Measurements from ENCODE around the gene PRKCQ. TPM values are rescaled to one million over a fixed set of nuclear protein-coding genes. Genes with fewer than 3 reads are reported as not detected.

Gene PRKCQ
- total and polyA plus RNA-seq, 2 of the 13 experiments (the other 11 are each of a cell fraction or from before 2014, with no cell fraction given) = 0.13 to 0.35 TPM

GRCh38 chr10:6565588-6565987 is 14.5 kb downstream of the PRKCQ start:
- 1% methylated on average over 4 of the region's 4 CpGs for WGBS (ENCODE audit: low lambda C conversion rate)
- BruUV-seq (replicated peaks) = no TSS peak
- no peak for ATAC-seq

More at GRCh38 chr10:6565588-6565987, 14.5 kb downstream of the PRKCQ start:
- no peaks in the 10 kb centered on the region for H3K79me2 ChIP-seq (ENCODE audit: insufficient read depth, low read length)
- peaks cover 6 to 36% of the 10 kb centered on the region in 2 experiments; a peak in 4 of 5 replicates for H3K27me3 ChIP-seq (ENCODE audit: control insufficient read depth in 1 of 2, insufficient read depth in 2 of 2, low read length in 2 of 2)
- H3K27ac ChIP-seq (ENCODE audit: extremely low read length, insufficient read depth, low read length) = no peak overlapping the region
- no peaks in the 10 kb centered on the region for H3K9me3 ChIP-seq (ENCODE audit: low read length)
- no peak overlapping the region for H2AFZ ChIP-seq (ENCODE audit: low read length)
- no peak for FAIRE-seq
- intact Hi-C loops (cut with micrococcal nuclease; ENCODE audit: unreplicated experiment) = no loop called here
- no peak overlapping the region for H3K4me2 ChIP-seq (ENCODE audit: low read depth, low read length)
- H3K9ac ChIP-seq (ENCODE audit: insufficient read depth, low read depth, low read length) = no peak overlapping the region
- no peak for DNase-seq (ENCODE audit: low spot score)
- TF ChIP-seq ZNF431 (CRISPR knock-in tag; IDR thresholded peaks at IDR 0.05; ENCODE audit: borderline replicate concordance, low read depth) = no peak
- no peak for TF ChIP-seq ZNF552 (CRISPR knock-in tag; IDR thresholded peaks at IDR 0.05; ENCODE audit: borderline replicate concordance)
- no peak for TF ChIP-seq GTF3A (CRISPR knock-in tag; conservative IDR thresholded peaks at IDR 0.05)
- no peak for TF ChIP-seq ZNF10 (CRISPR knock-in tag; IDR thresholded peaks at IDR 0.05; ENCODE audit: borderline replicate concordance, low read depth)
- no peak for TF ChIP-seq HDAC2 (CRISPR knock-in tag; IDR thresholded peaks at IDR 0.05)
- no peak for TF ChIP-seq SNRNP70 (IDR thresholded peaks at IDR 0.05; ENCODE audit: low read depth, low read length)
- no peak for TF ChIP-seq ZNF430 (CRISPR knock-in tag; IDR thresholded peaks at IDR 0.05)
- TF ChIP-seq ISL2 (CRISPR knock-in tag; IDR thresholded peaks at IDR 0.05) = no peak
- TF ChIP-seq NCOA1 (CRISPR knock-in tag; IDR thresholded peaks at IDR 0.05) = no peak
- no peak for TF ChIP-seq ZNF557 (CRISPR knock-in tag; IDR thresholded peaks at IDR 0.05)
- TF ChIP-seq ZNF263 (CRISPR knock-in tag; IDR thresholded peaks at IDR 0.05) = no peak
- TF ChIP-seq PBX2 (CRISPR knock-in tag; IDR thresholded peaks at IDR 0.05) = no peak
- TF ChIP-seq GLI4 (CRISPR knock-in tag; IDR thresholded peaks at IDR 0.05; ENCODE audit: borderline replicate concordance) = no peak
- TF ChIP-seq, protein P1, sequence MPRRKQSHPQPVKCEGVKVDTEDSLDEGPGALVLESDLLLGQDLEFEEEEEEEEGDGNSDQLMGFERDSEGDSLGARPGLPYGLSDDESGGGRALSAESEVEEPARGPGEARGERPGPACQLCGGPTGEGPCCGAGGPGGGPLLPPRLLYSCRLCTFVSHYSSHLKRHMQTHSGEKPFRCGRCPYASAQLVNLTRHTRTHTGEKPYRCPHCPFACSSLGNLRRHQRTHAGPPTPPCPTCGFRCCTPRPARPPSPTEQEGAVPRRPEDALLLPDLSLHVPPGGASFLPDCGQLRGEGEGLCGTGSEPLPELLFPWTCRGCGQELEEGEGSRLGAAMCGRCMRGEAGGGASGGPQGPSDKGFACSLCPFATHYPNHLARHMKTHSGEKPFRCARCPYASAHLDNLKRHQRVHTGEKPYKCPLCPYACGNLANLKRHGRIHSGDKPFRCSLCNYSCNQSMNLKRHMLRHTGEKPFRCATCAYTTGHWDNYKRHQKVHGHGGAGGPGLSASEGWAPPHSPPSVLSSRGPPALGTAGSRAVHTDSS (CRISPR knock-in tag; conservative IDR thresholded peaks at IDR 0.05) = no peak
- TF ChIP-seq DPF2 (CRISPR knock-in tag; IDR thresholded peaks at IDR 0.05; ENCODE audit: borderline replicate concordance, low read depth) = no peak
- H4K20me1 ChIP-seq (ENCODE audit: insufficient read depth, low read length) = no peaks in the 10 kb centered on the region
- ChIA-PET POLR2A (no interaction called here), CTCF (ENCODE audit: low intra/inter-chr PET ratio, low total read pairs) (no interaction called here)
- in situ Hi-C loops (cut with HindIII; ENCODE audit: extremely low pct_ligation_motif_present, low pct_unique_long_range_greater_than_20kb) = no loop called here
- no peak overlapping the region for H3K4me3 ChIP-seq (replicated peaks in 1 of 3; ENCODE audit: insufficient read depth in 1 of 3, low read depth in 2 of 3, low read length in 3 of 3)
- H3K4me1 ChIP-seq (ENCODE audit: insufficient read depth, low read length) = no peaks in the 10 kb centered on the region
- no peaks in the 10 kb centered on the region for H3K36me3 ChIP-seq (replicated peaks in 1 of 2; ENCODE audit: control insufficient read depth in 1 of 2, insufficient read depth in 2 of 2, low read length in 2 of 2)

Data from HepG2 (cell line).